Measurements from ENCODE around the gene DLG2.

DNA sequence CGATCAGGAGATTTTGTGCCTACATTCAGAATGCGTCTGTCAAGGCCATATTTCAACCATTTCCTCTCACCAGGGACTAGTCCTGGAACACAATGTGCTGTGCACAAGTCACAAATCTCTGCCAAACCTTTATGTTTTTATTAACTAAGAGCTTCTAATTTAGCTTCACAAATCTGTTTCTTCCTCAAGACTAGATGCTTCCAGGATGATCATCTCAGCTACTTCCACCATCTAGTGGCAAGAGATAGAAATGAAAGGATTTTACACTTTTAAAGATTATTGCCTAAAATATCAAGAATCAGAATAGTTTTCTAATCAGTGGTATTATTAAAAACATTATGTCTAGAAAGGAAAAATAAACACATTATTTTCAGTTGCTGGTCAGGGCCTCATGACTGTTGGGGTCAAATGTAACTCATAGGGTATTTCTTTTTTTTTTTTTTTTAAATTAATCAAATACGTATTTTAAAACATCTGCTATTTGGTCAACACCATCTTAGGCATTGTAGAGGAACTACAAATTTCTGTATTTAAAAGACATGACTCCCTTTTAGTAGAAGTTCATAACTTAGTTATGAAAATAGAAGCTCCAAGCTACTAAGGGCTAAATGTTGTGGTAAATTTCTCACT, 1102.6 kb downstream of the DLG2 start:
- TF ChIP-seq POLR2A (IDR thresholded peaks at IDR 0.05) (no peak), EP300 (IDR thresholded peaks at IDR 0.05) (no peak)

Measured in ovary (tissue), 1 donor.